GM18519 (cell line): Measurements from ENCODE around the gene PTPRK.
A peak's percentile ranks its signal among the peaks of the same experiment; 100 is the strongest.

Source experiments
- ATAC-seq: cut with Tn5 transposase; IDR thresholded peaks from one replicate; pipeline ENCODE4 v1.9.1; 2021; ENCODE audit warnings: mild to moderate bottlenecking, moderate library complexity; ENCODE audit not compliant: unreplicated experiment, low FRiP score

PTPRK gene

DNA sequence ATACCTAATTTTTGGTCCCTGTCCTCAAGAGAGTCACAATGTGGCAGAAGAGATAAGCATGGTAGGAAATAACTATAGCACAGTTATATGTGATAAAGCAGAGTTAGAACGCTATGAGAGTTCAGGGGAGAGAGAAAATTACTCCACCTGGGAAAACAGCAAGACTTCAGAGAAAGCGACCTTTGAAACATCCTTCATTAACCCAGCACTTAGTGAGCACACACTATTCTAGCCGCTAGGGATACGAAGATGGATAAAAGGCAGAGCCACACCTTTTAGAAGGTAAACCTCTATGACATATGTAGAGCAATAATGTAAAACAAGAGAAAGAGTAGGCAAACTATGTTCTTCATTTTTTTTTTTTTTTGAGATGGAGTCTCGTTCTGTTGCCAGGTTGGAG lies 264.3 kb downstream of the PTPRK start:
- ATAC-seq = no peak

DNA sequence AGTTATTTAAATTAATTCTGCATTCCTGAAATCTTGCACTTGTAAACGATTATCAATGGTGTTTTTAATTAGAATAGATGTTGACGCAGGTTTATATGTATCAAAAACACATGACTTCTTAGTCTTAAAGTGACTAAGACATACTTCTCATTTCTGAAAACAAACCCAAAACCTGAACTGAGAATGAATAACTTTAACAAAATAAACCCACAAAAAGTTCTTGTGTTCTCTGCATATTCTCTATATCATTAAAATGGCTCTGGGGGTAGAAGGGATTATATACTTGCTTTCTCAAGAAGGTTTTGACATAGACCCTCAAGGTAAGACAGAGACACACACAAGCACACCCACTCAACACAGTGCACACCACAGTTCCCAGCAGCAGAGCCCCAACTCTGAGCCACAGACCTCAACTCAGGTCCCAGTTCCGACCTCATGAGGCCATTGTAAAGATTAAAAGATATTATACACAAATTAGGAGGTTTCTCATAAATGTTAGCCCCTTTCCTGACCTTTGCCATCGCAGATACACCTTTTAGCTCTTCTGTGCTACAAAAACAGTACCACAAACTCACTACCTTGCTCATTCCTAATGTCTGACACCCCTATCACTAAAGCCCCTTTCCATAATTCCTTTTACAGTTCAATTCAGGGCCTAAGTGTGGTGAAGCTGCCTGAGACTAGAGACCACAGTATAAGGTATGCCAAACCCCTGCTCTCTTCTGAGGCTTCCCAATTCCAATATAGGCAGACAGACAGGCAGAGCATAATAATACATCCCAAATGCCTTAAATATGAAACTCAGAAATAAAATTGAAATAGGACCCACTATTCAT lies 267.8 kb downstream of the PTPRK start:
- no peak for ATAC-seq

DNA sequence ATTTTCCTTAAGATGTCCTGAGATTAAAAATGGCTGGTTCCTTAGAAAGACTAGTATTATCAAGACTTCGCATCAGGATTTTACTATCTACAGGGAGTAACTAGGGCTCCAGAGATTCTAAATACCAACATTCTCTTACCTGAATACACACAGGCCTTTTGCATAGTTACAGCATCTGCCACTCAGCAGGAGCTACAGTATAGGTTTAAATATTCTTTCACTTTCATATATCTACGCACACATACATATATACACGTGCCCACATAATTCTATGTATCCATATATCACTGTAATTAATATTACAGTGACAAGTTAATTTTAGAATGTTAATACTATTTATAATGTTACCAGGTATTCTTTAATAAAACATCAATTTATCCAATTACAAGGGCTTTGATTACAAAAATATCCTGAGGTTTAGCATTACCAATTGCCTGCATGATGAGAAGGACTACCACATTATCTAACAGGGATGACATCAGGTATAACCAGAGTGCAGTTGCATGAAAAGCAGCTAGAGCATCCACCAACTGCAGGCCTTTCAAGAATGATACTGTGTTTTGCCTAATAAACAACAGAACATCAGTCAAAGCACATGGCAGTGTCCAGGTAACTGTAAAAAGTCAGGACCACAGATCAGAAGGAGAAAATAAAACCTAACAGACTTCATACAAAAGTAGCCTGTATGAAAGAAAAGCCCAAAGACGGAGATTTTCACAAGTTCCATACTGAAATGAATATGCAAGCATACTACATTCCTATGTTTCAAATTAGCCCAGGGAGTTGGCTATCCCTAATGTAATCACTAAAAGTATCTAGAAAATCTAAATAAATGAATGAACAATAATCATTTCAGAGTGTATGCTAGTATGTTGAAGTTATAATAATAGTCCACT lies 268.7 kb downstream of the PTPRK start:
- no peak for ATAC-seq

DNA sequence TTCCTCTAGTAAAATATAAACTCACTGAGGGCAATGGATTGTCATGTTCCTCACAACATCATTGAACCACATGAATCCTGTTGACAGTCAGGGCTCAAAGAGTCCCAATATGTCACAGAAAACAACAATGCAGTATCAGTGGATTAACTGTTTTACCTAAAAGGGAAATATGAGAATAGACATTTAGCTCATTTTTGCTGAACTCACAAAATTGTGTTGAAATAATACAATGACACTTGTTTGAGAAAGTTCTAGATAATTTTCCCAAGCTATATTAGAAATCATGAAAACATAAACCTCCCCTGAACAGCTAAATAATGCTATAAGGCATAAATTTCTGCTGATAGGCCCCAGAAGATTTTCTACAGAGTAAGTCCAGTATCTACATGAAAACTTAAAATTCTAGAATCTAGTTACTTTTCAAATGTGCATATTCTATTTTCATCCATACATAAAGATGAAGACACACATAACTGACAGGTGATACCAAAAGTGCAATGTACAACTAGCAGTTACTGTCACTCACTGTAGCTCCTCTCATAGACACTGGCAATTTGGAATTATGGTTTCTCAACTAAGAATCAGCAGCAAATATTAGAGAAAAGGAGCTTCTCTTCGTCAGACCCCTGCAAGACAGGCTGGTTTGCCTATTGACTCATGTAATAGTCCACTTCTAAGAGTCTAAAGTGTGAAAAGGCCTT lies 269.9 kb downstream of the PTPRK start:
- ATAC-seq = no peak

DNA sequence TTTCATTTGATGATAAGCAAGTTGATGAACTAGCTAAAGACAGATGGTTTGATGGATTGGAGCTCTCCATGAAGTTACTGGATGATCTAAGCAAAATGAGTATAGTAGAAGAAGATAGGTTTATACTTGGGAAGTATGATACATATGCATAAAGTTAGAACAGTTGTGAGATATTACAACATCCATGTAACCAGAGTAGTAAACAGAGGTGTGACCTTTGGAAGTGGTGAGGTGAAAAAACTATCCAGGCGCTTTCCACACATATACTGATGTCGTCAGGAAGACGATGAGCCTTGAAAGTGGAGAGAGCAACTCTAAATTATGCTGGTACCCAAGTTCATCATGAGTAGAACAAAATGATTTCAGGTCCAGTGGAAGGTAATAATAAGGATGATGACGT lies 271.0 kb downstream of the PTPRK start:
- no peak for ATAC-seq

DNA sequence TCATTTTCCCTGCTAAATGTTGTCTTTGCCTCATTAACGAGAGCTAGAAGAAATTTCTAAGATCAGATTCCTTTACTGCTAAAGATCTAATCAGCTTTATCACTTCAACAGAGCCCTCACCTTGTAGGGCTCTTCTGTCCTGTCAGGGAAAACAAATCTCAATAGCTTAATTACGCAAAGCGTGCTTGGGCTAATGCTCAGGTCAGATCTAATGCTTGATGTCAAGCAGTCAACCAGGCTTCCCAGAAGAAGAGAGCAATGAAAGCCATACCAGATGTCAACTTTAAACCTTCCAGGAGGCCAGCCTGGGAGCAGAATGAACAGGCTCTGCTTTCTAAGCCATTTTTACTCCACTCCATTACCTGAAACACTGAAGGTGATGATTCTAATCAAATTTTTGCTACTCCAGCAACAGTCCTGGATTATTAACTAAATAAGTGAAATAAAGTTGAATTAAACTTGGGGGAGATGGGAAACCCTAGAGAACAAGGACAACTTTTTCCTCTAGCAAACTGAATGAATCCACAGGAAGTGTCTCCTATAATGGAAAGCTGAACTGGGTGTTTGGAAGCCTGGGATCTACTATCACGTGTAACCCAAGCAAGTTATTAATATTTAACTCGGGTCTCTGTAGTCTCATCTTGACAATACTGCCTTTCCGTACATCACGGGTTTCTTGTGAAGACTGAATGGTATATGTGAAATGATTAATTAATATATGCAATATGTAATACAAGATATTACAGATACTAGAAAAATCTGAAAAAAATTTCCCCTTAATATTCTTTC lies 273.7 kb downstream of the PTPRK start:
- ATAC-seq = no peak

GRCh38 chr6:128244751-128245405 lies 275.5 kb downstream of the PTPRK start:
- no peak for ATAC-seq

DNA sequence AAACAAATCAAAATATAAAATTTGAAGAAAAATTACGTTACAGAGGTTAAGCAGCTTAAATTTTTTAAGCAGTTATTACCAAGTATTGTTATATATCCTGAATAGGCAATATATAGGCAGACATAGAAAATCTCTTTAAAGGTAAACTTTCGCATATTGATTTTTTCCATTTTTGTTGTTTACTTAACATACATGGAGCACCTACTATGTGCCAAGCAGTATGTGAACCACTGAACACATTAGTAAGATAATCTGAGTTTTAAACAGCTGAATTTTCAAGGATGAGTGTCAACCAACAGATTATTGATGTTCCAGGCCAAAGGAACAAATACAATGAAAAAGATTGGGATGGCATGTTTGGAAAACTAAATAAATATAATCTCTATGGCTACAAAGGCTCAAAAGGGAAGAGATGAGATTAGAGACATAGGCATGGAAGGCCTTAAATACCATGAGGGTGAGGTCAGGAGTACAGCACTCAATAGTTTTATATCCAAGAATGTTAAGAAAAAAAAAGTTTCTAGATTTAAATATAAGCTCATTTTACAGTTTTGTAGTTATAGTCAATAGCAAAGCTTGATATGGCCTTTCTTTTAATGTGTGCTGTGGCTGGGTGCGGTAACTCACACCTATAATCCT lies 277.5 kb downstream of the PTPRK start:
- no peak for ATAC-seq

- ATAC-seq = peak; percentile 35
Observed at GRCh38 chr6:128241216-128241615, 279.2 kb downstream of the PTPRK start.

DNA sequence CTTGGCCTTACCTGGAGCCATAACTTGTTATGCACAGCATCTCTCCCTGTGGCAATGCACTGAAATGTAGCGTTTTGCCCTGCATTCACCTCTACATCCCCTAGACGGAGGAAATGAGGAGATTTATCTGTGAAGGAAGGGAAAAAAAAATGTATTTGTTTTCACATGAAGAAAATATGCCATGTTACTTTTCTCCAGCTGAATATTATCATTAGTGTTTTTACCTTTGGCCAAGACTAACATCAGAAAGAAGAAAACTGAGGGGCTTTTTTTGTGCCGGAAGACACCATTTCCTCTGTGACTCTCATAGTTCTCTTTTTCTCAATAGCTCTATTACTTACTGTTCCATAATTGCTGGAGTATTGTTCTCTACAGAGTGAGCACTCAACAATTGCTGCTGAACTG lies 280.4 kb downstream of the PTPRK start:
- peak; percentile 71 for ATAC-seq

GRCh38 chr6:128239146-128239545 lies 281.3 kb downstream of the PTPRK start:
- ATAC-seq = no peak

DNA sequence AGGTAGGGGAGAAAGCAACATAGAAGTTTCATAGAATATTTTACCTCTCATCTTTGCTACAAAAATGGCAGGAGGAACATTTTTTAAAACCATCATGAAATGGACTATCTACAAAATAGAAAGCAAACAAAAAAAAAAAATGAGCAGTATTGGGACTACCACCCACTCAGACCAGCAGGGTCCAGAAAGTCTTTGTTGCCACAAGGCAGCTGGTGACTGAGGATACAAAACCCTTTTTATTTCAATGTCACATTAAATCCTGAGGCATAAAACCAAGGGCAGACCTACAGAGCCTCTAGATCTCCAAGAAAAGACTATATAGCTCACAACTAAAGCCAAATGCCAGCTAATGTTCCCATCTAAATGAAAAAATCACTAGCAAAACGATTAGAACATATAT lies 282.2 kb downstream of the PTPRK start:
- no peak for ATAC-seq

DNA sequence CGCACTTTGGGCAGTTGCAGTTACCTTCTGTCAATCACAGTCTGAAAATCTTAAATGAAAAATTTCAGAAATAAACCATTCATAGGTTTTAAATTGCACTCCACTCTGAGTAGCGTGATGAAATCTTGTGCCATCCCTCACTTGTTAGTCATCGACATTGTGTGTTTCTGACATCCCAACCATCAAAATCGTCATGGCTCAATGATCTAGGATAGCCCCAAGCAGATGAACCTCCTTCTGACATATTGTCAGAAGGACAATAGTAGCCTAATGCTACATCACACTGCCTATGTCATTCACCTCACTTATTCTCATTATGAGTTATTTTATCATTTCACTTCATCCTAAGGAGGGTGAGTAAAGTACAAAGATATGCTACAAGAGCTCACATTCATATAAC lies 284.8 kb downstream of the PTPRK start:
- ATAC-seq = no peak

GRCh38 chr6:128233531-128233930 lies 286.9 kb downstream of the PTPRK start:
- no peak for ATAC-seq

DNA sequence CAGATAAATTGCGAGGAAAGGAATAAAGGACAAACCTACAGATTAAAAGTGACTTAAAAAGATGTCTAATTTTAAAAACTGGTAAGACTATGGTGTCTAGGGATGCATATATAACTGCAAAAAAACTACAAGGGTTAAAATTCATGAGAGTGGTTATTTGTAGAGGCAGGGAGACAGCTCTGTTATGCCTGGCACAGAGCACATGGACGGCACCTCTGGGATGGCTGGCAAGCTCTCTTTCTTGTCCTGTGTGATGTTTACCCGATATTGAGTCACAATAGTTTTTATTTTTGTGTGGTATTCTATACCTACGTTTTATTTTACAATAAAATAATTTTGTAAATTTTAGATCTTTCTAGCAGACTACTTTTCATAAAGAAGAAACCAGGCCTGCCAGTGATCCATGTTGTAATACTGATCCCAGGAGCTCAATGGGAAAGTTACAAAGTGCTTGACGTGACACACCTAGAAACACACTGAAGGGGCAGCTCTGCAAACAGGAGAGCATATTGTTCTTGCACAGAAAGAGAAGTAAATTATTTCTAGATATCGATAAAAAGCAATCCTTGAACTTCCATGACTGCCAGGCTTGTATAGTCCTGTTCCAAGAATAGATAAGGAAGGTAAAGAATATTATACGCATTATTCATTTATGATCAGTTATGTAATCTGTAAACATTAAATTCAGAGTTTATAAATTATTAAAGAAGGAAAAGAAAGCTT lies 290.0 kb downstream of the PTPRK start:
- no peak for ATAC-seq

GRCh38 chr6:128225612-128226011 lies 294.8 kb downstream of the PTPRK start:
- no peak for ATAC-seq

- ATAC-seq = no peak
Observed at GRCh38 chr6:128216917-128217316, 303.5 kb downstream of the PTPRK start.

GRCh38 chr6:128209771-128210170 lies 310.6 kb downstream of the PTPRK start:
- ATAC-seq = no peak
